Progenitor cell of endocrine pancreas (in vitro differentiated cells): ENCODE measurements around the gene FIBCD1. TPM values are rescaled to one million over a fixed set of nuclear protein-coding genes. Genes with fewer than 3 reads are reported as not detected.

ENCODE experiments used
- DNase-seq: peaks from one replicate; pipeline ENCODE4 v3.0.0; 2021; ENCODE audit warnings: low spot score; ENCODE audit not compliant: unreplicated experiment
- H3K27ac Mint-ChIP-seq: 2 replicates; pipeline ENCODE4 v1.8.0; 2021; ENCODE audit warnings: mild to moderate bottlenecking, moderate library complexity, mixed read lengths
- H3K27me3 Mint-ChIP-seq: 2 replicates; pipeline ENCODE4 v1.8.0; 2021; ENCODE audit warnings: mixed read lengths
- H3K36me3 Mint-ChIP-seq: 2 replicates; pipeline ENCODE4 v1.8.0; 2022; ENCODE audit warnings: mixed read lengths; ENCODE audit not compliant: insufficient read depth
- H3K4me1 Mint-ChIP-seq: 2 replicates; pipeline ENCODE4 v1.8.0; 2021; ENCODE audit warnings: low read depth, mixed read lengths
- H3K4me3 Mint-ChIP-seq: 2 replicates; pipeline ENCODE4 v1.8.0; 2021; ENCODE audit warnings: low read depth, mild to moderate bottlenecking, moderate library complexity, mixed read lengths
- H3K9me3 Mint-ChIP-seq: 2 replicates; pipeline ENCODE4 v1.8.0; 2021; ENCODE audit warnings: low read depth, mixed read lengths
- CTCF ChIP-seq: fragments of 200-600 bp; sonication (generic); IDR thresholded peaks from one replicate; pipeline ENCODE4 v1.5.0; 2021; ENCODE audit warnings: antibody characterized with exemption, mild to moderate bottlenecking; ENCODE audit not compliant: unreplicated experiment
- total RNA-seq: library from RNA; stranded (reverse); gene quantifications from 2 replicates; pipeline ENCODE4 v1.2.1, GENCODE V29; 2021

Gene FIBCD1
- total RNA-seq, 1 donor from 2014 or later: not detected

- no peak overlapping the region for H3K4me3 Mint-ChIP-seq
- peaks cover 8% of the 10 kb centered on the region for H3K4me1 Mint-ChIP-seq
- no peak overlapping the region for H3K27ac Mint-ChIP-seq
- no peak for DNase-seq
- no peaks in the 10 kb centered on the region for H3K9me3 Mint-ChIP-seq
- no peak for TF ChIP-seq CTCF
- no peaks in the 10 kb centered on the region for H3K27me3 Mint-ChIP-seq
- H3K36me3 Mint-ChIP-seq: peaks cover 27% of the 10 kb centered on the region
These were observed 73.1 kb downstream of the FIBCD1 start for GRCh38 chr9:130865921-130866320.

GRCh38 chr9:130864541-130864940 is 74.5 kb downstream of the FIBCD1 start:
- Mint-ChIP-seq H3K36me3 (peaks cover 31% of the 10 kb centered on the region), H3K27me3 (no peaks in the 10 kb centered on the region), H3K4me1 (peaks cover 8% of the 10 kb centered on the region), H3K4me3 (no peak overlapping the region), H3K27ac (no peak overlapping the region), H3K9me3 (no peaks in the 10 kb centered on the region)
- no peak for TF ChIP-seq CTCF
- DNase-seq: no peak

- Mint-ChIP-seq H3K36me3 (peaks cover 29% of the 10 kb centered on the region), H3K27ac (no peak overlapping the region), H3K4me3 (no peak overlapping the region), H3K4me1 (peaks cover 18% of the 10 kb centered on the region), H3K27me3 (no peaks in the 10 kb centered on the region), H3K9me3 (no peaks in the 10 kb centered on the region)
- DNase-seq: no peak
- no peak for TF ChIP-seq CTCF
These were observed 76.3 kb downstream of the FIBCD1 start for GRCh38 chr9:130862747-130863146.

GRCh38 chr9:130862217-130862616 is 76.8 kb downstream of the FIBCD1 start:
- Mint-ChIP-seq H3K4me3 (no peak overlapping the region), H3K36me3 (peaks cover 32% of the 10 kb centered on the region), H3K4me1 (peaks cover 18% of the 10 kb centered on the region), H3K27me3 (no peaks in the 10 kb centered on the region), H3K9me3 (no peaks in the 10 kb centered on the region), H3K27ac (peak overlapping the region; percentile 26)
- no peak for TF ChIP-seq CTCF
- DNase-seq: no peak

GRCh38 chr9:130861372-130862180 is 77.5 kb downstream of the FIBCD1 start:
- peaks cover 18% of the 10 kb centered on the region for H3K4me1 Mint-ChIP-seq
- H3K27ac Mint-ChIP-seq: no peak overlapping the region
- TF ChIP-seq CTCF: no peak
- no peaks in the 10 kb centered on the region for H3K27me3 Mint-ChIP-seq
- H3K36me3 Mint-ChIP-seq: peaks cover 30% of the 10 kb centered on the region
- no peak for DNase-seq
- H3K9me3 Mint-ChIP-seq: no peaks in the 10 kb centered on the region
- no peak overlapping the region for H3K4me3 Mint-ChIP-seq
